ELF-1 (cell line): Measurements from ENCODE around the gene DNAJC16.
A peak's percentile ranks its signal among the peaks of the same experiment; 100 is the strongest.
"Not testable (repeated sequence)": the region's sequence is repeated elsewhere in the genome, so short reads cannot be mapped to it uniquely, and the experiment has no call there.

Experiments
- DNase-seq: peaks from one replicate; pipeline ENCODE4 v3.0.0-alpha.2; 2016; ENCODE audit warnings: low read depth, low spot score

DNAJC16 gene

DNA sequence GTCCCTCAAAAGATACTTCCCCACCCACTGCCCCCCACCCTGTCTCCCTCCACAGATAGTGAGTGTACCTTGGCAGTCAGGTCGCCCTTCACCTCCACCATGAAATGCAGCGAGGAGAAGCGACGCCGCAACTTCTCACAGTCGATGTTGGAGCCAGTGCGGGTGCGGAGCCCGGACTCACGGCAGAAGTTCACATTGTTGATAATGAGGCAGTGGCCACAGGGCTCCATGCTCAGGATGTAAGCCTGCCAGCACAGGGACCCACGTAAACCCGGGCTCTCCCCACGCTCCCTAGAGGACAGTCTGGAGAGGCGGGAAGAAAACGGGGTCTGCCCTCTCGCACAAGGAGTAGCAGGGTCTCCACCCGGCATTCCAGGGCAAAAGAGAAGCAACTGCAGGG, 19.8 kb upstream of the DNAJC16 start:
- no peak for DNase-seq

GRCh38 chr1:15507278-15507677, 19.4 kb upstream of the DNAJC16 start:
- no peak for DNase-seq

DNA sequence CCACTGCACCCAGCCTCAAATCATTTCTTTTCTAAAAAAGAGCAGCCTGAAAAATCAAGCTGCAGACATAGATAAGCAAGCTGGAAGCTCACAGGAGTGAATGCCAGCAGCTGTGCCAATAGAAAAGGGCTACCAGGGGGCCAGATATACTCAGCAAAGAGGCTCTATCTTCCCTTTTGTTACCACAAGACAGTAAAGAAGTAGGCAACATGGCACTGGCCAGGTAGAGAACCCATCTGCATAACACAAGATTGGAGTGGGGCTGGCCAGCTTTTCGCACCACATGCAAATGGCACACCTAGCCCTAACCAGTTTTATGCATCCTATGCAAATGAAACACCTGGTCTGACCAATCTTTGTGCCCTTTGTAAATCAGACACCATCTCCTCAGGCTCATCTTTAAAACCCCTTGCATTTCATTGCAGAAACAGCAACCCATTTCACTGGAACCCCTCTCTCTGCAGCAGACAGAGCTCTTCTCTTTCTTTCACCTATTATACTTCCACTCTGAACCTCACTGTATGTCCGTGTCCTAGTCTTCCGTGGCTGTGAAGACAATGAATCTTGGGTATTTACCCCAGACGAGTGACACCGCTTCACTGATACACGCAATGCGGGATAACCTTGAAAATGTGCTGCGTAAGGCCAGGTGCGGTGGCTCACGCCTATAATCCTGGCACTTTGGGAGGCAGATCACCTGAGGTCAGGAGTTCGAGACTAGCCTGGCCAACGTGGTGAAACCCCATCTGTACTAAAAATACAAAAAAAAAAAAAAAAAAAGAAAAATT, 17.8 kb upstream of the DNAJC16 start:
- peak; percentile 74 for DNase-seq

GRCh38 chr1:15509586-15509985, 17.1 kb upstream of the DNAJC16 start:
- no peak for DNase-seq

DNA sequence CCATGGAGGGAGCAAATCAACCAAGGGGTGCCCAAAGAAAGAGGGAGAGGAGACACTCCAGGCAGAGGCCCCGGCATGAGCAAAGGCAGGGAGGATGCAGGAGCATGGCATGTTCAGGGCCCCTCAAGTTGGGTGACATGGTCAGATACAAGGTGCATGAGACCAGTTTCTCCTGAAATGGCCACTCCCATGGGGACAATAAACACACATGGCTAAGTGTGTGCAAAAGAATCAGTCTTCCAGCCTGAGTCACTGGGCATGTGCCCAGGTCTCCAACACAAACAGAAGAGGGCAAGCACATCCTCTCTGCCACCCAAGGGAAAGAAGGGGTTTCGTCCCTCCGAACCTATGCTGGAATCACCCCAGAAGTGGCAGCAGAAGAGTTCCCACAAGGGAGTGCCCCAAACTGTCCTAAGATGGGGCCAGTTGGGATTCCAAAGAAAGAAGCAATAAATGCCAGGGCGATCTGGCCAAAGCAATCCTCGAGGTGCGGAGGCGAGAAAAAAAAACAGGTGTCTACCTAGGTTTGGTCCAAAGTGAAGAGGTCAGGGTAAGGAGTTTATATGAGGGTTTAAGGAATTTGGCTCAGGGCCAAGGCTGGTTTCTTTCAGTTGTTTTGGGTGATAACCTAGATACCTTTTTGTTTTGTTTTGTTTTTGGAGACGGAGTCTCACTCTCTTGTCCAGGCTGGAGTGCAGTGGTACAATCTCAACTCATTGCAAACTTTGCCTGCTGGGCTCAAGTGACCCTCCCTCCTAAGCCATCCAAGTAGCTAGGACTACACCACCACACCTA, 15.8 kb upstream of the DNAJC16 start:
- DNase-seq = no peak

GRCh38 chr1:15513192-15513591, 13.5 kb upstream of the DNAJC16 start:
- DNase-seq = no peak

DNA sequence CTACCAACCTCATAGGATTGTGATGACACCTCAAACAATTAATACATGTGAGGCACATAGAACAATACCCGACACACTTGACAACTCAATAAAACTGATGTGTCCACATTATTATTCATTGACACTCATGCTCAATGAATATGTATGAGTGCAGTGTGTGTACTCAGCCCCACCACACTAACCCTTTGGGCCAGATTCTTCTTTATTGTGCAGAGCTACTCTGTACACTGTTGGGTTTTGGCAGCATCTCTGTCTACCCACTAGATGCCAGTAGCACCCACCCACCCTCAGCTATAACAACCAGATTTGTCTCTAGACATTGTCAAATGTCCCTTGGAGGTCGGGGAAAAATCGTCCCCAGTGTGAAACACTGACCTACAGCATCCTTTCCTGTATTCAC, 12.7 kb upstream of the DNAJC16 start:
- DNase-seq = no peak

DNA sequence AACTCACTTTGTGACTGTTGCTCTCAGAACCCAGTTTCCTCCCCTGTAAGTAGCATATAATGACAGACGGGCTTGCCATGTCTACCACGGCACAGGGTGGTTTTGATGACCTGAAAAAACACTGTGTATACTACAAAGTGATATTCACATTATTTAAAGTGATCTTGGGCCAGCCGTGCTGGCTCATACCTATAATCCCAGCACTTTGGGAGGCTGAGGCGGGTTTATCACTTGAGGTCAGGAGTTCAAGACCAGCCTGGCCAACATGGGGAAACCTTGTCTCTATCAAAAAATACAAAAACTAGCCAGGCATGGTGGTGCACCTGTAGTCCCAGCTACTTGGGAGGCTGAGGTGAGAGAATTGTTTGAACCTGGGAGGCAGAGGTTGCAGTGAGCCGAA, 12.1 kb upstream of the DNAJC16 start:
- not testable (repeated sequence) for DNase-seq

DNA sequence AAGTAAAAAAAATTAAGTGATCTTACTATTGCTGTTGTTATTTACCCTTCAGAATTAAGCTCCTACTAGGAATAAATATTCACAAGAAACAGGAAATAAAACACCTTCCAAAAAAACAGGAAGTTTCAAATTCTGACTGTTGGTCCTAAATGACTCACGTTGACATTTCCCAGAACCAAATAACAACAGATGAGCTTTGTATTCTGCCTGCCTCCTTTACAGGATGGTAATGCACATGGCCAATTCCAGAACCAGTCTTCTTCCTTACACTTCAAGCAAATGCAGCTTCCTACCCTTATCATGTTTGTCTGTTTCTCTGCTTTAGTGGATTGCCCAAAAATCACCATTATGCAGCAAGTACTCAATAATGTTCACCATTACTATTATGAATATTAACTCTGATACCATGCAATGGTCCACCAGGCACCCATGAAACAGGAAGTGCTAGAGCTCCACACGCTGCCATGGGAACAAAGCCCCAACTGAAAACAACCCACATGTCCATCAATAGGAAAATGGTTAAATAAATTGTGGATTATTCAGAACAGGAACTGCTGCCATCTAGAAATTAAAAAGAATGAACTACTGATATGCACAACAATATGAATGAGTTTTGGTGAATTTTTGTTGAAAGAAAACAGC, 11.5 kb upstream of the DNAJC16 start:
- no peak for DNase-seq

DNA sequence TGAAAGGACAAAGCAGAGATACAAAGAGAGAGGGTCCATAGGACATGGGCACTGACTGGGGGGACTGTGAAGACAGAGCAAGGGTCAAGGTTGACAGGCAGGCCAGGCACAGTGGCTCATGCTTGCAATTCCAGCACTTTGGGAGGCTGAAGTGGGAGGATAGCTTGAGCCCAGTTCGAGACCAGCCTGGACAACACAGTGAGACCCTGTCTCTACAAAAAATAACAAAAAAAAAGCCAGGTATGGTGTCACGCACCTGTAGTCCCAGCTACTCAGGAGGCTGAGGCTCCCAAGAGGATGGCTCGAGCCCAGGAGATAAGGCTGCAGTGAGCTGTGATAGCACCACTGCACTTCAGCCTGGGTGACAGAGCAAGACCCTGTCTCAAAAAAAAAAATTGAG, 7.0 kb upstream of the DNAJC16 start:
- DNase-seq = no peak

DNA sequence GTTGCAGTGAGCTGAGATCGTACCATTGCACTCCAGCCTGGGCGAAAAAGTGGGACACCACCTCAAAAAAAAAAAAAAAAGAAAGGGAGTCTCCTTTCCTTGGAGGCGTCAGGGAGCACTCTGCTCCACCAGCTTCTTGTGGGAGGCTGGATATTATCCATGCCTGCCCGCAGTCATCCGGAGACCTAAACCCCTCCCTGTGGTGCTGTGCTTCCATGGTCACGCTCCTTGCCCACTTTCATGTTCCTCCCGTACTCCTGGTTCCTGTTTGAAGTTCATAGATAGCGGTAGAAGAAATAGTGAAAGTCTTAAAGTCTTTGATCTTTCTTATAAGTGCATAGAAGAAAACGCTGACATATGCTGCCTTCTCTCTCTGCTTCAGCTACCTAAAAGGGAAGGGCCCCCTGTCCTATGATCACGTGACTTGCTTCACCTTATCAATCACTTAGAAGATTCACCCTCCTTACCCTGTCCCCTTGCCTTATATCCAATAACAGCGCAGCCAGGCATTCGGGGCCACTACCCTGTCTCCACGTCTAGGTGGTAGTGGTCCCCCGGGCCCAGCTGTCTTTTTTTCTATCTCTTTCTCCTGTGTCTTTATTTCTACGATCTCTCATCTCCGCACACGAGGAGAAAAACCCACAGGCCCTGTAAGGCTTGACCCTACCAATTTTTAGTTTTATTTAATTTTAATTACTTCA, 5.3 kb upstream of the DNAJC16 start:
- DNase-seq = not testable (repeated sequence)

DNA sequence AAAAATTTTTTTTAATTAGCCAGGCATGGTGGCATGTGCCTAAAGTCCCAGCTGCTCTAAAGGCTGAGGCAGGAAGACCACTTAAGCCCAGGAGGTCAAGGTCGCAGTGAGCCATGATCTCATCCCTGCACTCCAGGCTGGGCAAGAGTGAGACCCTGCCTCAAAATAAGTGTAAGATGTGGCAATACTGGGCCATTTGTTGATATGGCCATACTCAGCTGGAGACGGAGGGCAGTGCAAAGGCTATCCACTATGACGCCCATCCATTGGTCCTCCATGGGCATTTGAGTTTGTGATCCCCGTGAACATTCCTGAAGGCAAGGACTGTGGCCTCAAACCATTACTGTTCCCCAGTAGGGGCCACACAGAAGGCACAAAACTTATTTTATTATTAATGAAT, 4.1 kb upstream of the DNAJC16 start:
- DNase-seq = no peak

DNA sequence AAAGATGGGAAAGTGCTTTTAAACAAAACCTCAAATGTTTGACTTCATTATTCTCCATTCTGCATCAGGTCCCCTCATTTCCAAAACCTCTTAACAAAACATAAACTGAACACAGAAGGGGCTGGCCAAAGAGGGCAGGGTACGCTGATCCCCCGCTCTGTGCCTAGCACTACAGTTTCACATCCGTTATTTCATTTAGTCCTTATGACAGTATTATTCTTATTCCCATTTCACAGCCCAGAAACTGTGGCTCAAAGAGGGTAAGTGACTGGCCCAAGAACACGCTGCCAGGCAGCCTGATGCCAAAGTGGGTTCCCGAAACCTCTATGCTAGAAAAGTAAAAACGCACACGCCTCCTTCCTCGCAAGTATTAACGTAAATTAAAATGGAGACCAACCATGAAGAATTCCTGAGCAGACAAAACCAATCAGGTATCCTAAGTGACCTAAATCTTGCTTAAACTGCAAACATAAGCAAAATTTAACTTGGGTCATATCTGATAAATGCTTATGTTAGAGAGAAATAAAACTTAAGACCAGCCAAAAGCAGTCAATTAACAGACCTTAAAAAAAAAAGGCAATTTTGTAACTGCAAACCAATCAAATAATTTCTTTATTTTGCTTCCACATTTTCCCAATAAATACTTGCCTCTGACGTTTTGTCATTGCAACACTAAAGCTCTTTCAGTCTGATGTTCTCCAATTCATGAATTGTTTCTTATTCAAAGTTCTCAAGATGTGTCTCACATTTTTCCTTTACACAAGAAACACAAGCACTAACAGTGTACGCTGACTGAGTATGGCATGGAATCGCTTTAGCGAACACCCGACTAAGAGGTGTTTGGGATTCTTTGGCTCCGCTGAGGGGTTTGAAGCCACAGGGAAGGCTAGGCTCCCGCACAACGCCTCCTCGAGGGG, 3.3 kb upstream of the DNAJC16 start:
- DNase-seq = no peak

- no peak for DNase-seq
These were observed 2.7 kb upstream of the DNAJC16 start, which contains the start of gene CASP9 for GRCh38 chr1:15524021-15524282. CASP9 (minus strand) TSS chr1:15524215; CDS start chr1:15524200, 15 bp downstream.

DNA sequence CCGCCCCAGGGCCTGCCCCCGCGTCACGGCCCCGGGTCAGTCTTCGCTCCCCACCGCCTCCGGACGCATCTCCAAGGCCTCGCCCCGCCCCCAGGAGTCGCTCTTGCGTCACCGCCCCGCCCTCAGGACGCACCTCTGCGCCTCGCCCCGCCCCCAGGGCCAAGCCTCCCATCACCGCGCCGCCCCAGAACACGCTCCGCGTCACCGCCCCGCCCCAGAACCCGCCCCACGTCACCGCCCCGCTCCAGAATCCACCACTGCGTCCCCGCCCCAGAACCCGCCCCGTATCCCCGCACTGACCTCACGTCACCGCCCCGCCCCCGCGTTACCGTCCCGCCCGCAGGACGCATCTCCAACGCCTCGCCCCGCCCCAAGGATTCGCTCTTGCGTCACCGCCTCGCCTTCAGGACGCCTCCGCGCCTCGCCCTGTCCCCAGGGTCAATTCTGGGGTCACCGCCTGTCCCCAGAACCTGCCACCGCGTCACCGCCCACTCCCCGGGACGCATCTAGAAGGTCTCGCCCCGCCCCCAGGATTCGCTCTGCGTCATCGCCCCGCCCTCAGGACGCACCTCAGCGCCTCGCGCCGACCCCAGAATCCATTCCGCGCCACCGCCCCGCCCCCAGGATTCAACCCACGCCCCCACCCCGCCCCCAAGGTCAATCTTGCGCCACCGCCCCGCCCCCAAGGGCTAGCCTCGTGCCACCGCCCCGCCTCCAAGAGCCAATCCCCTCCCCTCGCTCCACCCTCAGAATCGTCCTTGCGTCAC, 2.2 kb upstream of the DNAJC16 start:
- peak; percentile 95 for DNase-seq

- no peak for DNase-seq
These were observed 1.3 kb upstream of the DNAJC16 start for GRCh38 chr1:15525050-15526020.

DNA sequence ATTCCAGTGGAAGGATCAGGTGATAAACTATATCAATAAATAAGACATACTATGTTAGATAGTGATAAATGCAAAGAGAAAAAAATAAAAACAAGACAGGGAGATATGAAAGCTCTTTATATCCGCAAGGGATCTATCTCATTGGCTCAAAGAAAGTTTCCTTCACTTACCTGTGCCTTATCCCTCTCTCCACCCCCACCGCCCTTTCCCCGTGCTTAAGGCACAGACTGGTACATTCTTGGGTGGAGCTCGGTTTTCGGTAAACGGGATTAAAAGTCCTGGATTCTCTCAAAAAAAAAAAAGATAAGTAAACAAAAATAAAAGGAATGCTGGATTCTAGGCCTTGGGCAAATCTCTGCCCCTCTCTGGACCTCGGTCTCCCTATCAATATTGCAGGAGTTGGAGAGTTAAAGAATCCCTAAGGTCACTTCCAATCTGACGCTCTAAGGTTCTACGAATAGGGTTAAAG, 593 bp upstream of the DNAJC16 start:
- no peak for DNase-seq

DNA sequence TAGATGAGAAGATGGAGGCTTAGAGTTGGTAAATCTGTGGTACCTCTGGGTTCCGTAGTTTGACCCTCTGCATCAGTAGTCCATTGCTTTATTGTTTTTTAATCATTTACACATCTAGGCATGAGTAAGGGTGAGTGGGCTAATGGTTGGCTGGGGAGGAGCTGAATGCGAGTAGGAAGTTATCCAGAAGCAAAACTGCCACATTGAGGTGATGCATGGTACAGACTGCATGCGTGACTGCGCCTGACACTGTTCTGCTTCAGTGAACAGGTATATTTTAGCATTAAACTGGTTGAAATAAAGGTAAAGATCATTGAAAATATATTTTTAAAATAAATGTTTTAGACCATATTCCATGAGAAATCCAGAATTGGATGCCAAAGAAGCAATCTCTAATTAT, 4.4 kb downstream of the DNAJC16 start:
- DNase-seq = no peak

- no peak for DNase-seq
These were observed 5.0 kb downstream of the DNAJC16 start for GRCh38 chr1:15531682-15532081.
